GM10266 (cell line): ENCODE results near the gene ATP6V0A4.

Experiments used
- DNase-seq: peaks from one replicate; pipeline ENCODE4 v3.0.0; 2012; ENCODE audit errors: extremely low spot score
- TF ChIP-seq, protein P1 (sequence below): IDR thresholded peaks from 2 replicates; pipeline ENCODE4 v1.5.1; 2012; ENCODE audit warnings: mild to moderate bottlenecking, low read depth; ENCODE audit not compliant: control insufficient read depth, insufficient read depth; ENCODE audit errors: missing control alignments

ATP6V0A4 gene

DNA sequence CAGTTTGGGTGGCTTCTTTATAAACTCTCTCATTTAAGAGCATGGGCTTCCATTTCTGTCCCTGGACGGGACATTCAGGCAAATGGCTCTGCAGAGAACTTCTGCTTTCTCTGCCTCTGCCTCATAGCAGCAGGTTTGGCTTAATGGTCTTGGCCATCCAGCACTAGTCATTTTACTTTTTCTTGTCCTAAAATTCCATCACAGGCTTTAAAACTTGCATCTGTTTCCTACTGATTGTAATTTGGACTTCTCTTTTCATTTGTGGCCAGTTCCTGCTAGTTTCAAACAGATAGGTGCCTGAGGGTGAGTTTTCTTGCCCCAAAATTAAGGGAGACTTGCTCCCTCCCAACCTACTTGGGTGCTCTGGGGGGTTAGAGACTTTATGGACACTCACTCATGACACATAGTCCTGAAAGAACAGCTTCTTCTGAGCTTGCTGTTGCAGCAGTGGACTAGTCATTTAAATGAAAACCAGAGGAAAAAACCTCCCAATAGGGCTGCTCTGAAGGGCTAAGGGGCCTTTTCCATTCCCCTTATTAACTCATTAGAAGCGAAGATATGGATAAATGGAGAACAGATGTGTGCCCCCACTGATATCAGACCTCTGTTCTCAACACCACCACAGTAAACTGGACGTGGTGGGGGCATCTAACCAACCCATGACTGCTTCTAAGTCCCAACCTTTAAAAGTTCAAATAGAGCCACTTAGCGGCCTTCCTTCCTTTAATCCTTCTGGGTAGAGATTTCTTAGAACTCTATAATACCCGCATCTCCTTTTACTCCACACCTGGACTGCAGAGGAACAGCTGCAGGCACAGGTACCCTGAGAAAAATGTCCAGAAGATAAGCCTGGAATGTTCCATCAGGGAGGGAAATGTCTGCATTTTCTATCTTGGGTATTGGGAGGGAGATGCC lies 135.7 kb downstream of the ATP6V0A4 start:
- TF ChIP-seq, protein P1, sequence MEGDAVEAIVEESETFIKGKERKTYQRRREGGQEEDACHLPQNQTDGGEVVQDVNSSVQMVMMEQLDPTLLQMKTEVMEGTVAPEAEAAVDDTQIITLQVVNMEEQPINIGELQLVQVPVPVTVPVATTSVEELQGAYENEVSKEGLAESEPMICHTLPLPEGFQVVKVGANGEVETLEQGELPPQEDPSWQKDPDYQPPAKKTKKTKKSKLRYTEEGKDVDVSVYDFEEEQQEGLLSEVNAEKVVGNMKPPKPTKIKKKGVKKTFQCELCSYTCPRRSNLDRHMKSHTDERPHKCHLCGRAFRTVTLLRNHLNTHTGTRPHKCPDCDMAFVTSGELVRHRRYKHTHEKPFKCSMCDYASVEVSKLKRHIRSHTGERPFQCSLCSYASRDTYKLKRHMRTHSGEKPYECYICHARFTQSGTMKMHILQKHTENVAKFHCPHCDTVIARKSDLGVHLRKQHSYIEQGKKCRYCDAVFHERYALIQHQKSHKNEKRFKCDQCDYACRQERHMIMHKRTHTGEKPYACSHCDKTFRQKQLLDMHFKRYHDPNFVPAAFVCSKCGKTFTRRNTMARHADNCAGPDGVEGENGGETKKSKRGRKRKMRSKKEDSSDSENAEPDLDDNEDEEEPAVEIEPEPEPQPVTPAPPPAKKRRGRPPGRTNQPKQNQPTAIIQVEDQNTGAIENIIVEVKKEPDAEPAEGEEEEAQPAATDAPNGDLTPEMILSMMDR = no peak
- DNase-seq = no peak

DNA sequence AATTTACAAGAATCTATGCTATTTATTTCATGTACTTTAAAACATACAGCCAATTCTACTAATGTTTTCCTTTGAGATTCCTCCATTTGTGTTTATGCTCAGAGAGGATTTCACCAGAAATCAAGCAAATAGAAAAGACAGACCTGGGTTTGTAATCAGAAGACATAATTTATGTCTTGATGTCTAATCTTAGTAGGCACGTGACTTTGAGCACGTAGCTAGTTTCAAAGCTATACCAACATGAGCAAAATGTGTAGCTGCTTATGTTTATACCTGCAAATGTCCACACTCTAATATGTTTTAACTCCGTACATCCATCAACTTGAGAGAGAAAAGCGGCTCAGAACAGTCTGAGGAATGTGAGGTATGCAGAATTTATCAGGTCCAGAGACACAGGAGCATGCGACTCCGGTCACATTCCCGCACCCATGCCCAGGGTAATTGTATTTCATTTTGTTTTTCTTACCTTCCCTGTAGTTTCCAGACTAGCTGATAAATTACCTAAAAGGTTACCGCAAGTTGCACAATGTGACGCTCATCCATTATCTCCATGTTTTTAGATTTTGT lies 136.8 kb downstream of the ATP6V0A4 start:
- no peak for DNase-seq
- TF ChIP-seq, protein P1 = no peak

DNA sequence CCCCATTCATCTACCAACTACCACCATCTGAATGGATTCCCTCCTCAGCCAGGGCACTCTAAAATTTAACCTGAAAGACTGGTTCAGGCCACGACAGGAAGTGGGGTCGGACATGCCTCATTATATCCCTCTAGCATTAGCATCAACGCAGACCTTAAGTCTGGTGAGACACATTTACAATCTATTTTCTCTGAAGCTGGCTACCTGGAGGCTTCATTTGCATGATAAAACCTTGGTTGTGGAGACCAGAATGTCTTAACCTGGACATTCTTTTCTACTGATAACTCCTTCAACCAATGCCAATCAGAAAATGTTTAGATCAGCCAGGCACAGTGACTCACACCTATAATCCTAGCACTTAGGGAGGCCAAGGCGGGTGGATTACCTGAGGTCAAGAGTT lies 139.1 kb downstream of the ATP6V0A4 start:
- TF ChIP-seq, protein P1 = no peak
- no peak for DNase-seq

DNA sequence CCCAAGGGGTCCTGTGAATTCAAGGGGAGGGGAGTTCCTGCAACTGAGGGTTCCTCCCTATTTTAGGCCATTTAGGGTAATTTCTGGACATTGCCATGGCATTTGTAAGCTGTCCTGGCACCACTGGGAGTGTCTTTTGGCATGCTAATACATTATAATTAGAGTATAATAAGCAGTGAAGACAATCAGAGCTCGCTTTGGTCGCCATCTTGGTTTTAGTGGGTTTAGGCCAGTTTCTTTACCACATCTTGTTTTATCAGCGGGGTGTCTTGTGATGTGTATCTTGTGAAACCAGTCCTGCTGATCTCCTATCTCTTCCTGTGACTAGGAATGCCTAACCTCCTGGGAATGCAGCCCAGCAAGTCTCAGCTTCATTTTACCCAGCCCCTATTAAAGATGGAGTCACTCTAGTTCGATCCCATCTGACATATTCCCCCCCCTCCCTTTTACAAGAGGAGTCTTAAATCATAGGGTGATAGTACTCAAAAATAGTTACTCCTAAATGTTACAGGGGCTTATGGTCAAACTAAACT lies 140.1 kb downstream of the ATP6V0A4 start:
- no peak for DNase-seq
- TF ChIP-seq, protein P1 = no peak

DNA sequence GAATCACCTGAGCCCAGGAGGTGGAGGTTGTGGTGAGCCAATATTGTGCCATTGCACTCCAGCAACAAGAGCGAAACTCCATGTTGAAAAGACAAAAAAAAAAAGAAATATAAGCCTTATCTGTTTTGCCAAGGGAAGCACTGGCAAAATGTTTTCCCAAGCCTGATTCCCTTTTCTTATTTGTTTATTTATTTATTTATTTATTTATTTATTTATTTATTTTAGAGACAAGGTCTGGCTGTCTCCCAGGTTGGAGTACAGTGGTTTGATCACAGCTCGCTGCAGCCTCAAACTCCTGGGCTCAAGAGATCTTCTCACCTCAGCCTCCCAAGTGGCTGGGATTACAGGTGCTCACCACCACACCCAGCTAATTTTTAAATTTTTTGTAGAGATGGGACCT lies 141.0 kb downstream of the ATP6V0A4 start:
- DNase-seq = no peak
- TF ChIP-seq, protein P1 = no peak
